DOHH2 (cell line): ENCODE data around the gene SESTD1.

ENCODE experiments used
- EZH2phosphoT487 ChIP-seq: fragments of 200-600 bp; sonication (generic); IDR thresholded peaks from 2 replicates; pipeline ENCODE4 v1.6.1; 2017; ENCODE audit warnings: borderline replicate concordance, mild to moderate bottlenecking, antibody characterized with exemption, low read length, moderate library complexity, mixed read lengths
- TF ChIP-seq, protein P1 (sequence below): fragments of 200-600 bp; sonication (generic); IDR thresholded peaks from one replicate; pipeline ENCODE4 v1.5.1; 2014; ENCODE audit warnings: antibody characterized with exemption, mild to moderate bottlenecking, low read depth, low read length; ENCODE audit not compliant: poor library complexity, severe bottlenecking

DNA sequence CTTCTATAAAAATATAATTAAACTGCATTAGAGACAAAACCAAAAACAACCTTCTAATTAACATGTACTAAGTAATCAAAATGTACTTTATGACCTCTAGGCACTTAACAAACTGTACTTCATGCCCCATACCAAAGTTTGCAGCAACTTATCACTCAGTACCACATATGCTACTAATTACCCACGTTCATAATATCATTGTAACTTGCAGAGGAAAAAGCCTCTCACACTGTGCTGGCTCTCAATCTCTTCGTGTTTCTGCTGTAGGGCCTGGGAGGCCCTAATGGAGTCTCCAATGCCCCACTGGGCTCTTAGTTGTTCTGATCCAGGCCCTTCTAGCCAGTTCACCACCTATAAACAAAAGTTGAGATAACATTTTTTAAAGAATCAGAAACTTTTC is 132.6 kb downstream of the SESTD1 start:
- TF ChIP-seq EZH2phosphoT487, result no peak
- TF ChIP-seq, protein P1, sequence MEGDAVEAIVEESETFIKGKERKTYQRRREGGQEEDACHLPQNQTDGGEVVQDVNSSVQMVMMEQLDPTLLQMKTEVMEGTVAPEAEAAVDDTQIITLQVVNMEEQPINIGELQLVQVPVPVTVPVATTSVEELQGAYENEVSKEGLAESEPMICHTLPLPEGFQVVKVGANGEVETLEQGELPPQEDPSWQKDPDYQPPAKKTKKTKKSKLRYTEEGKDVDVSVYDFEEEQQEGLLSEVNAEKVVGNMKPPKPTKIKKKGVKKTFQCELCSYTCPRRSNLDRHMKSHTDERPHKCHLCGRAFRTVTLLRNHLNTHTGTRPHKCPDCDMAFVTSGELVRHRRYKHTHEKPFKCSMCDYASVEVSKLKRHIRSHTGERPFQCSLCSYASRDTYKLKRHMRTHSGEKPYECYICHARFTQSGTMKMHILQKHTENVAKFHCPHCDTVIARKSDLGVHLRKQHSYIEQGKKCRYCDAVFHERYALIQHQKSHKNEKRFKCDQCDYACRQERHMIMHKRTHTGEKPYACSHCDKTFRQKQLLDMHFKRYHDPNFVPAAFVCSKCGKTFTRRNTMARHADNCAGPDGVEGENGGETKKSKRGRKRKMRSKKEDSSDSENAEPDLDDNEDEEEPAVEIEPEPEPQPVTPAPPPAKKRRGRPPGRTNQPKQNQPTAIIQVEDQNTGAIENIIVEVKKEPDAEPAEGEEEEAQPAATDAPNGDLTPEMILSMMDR, result no peak
